Stimulated activated CD8-positive, alpha-beta memory T cell treated with anti-CD3 and anti-CD28 coated beads, Interleukin-7, amount 100 ng/mL, for 24 hours (primary cell): ENCODE data around the gene PHF5A.
"Not testable (repeated sequence)": the region's sequence is repeated elsewhere in the genome, so short reads cannot be mapped to it uniquely, and the experiment has no call there.

ENCODE experiments used
- DNase-seq: peaks from one replicate; pipeline ENCODE4 v3.0.0-alpha.2; 2020; ENCODE audit warnings: low read depth

PHF5A gene

GRCh38 chr22:41487037-41487935, 18.8 kb upstream of the PHF5A start:
- DNase-seq, result no peak

GRCh38 chr22:41485033-41485432, 16.5 kb upstream of the PHF5A start:
- DNase-seq, result no peak

- no peak for DNase-seq
Measured at GRCh38 chr22:41482319-41482935, 13.9 kb upstream of the PHF5A start.

- no peak for DNase-seq
Measured at GRCh38 chr22:41481925-41482318, 13.4 kb upstream of the PHF5A start.

DNA sequence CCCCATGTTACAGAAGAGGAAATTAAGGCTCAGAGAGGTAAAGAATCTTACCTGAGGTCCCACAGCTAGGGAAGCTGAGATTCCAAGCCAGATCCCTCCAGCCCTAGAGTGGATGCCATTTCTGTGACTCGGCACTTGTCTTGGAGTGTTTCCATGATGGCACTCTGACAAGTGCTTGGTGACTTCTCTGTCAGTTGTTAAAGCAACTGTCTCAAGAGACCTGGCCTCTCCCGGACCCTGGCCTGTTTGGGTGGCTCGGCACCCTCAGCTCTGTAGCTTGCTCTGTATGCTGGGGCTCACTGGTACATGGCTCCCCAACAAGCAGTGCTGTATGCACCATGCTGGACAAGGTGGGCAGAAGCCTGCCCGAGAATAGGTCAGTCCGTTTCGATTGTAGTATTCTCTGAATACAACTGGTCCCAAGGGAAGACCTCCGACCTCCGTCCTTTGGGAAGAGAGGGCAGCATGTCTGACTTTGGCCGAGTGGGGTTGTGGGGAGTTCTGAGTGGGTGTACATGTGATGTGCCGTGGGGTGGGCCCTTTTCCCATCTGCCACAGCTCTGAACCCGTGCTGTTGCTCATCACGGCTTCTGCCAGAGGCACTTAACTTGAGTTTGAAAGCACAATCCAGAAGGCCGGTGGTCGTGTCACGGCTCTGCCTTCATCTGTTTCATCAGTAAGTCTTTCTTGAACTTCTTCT, 12.8 kb upstream of the PHF5A start:
- no peak for DNase-seq

DNA sequence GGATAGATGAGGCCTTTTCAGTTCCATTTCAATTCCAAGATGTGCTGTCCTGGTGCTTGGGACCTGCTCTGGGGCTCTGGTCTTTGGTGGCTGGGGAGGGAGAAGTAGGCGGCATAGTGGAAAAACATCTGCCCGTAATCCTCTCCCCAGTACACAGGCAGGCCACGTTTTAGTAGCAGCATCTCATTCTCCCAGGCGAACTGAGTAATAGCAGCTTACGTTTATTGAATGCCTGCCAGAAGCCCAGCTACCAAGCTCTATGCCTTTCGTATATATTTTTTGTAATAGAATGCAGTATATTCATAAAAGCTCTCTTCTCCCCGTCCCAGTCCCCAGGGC, 11.9 kb upstream of the PHF5A start:
- DNase-seq, result no peak

DNA sequence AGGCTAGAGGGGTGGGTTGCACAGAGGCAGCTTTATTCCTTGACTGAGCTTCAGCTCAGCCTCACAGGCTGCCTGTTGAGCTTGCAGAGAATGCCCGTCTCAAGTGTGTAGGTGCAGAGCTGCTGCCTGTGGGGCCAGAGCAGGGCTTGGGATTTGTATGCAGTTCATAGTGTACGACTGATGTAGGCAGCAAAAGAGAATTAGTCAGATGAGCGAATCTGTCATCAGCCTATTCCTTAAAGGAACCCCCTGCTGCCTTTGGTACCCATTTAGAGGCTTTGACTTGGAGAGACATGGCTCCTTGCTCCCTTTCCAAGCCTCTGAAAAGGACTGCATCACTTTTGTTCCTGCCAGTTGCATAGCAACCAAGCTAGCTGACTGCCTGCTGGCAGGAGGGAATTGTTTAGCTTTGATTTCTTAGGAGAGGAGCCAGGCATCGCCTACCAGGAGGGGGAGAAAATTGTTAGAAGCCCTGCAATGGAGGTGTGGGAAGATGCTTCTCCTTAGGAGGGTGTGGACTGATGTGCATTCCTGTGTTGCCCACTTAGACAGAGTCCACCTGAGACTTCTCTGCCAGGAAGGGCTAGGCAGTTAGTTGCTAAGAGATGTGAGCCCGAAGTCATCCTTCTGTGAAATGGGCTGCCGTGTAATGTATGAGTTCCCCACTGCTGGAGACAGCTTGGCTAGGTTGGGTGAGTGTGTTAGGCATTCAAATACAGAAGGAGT, 11.3 kb upstream of the PHF5A start:
- DNase-seq, result no peak

- DNase-seq, result no peak
Measured at GRCh38 chr22:41478891-41479521, 10.5 kb upstream of the PHF5A start.

- DNase-seq, result no peak
Measured at GRCh38 chr22:41478473-41478872, 10.0 kb upstream of the PHF5A start.

GRCh38 chr22:41474872-41475451, 6.5 kb upstream of the PHF5A start:
- DNase-seq, result no peak

DNA sequence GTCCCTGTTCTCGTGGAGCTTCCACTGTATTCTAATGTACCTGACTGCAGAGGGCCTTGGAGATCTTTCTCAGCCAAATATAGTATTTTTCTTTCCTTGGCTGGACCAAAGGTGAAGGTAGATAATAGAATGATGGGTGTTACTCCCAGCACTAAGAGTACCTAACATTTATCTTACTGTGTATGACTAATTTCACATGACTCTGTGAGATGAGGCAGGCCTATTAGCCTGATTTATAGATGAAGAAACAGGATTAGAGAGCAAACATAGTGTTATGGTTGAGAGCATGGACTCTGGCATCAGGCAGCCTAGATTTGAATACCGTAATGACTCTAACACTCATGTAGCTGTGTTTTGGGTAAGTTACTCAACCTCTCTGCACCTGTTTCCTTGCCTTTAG, 3.1 kb upstream of the PHF5A start:
- no peak for DNase-seq

- DNase-seq, result no peak
Measured at GRCh38 chr22:41470886-41471285, 2.4 kb upstream of the PHF5A start.

DNA sequence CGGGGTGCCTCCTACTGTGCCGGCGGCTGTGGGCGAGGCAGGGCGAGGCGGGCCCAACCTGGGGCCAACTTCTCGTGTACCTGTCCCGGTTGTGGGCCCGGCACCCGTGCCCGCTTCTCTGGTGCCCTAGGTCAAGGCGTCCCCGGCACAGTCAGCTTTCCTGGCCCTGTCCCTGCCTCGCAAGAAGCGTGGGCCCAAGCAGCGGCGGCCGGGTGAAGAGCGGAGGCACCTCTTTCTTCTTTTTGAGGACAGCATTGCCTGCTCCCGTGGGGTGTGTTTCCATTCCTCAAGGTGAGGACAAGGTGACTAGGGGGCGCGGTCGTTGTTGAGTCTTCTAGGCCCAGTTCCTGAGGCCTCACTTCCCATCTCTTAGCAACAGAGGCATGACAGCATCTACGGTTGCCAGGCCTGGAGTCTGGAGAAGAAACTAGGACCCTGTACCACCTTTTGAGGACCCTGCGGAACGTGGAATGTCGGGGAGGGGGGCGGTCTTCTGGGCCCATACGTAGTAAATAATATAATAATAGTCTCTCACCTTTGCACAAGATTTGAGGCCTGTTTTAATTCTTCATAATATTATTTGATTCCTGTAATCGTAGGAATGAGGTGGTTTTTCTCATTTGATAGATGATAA, 843 bp upstream of the PHF5A start:
- DNase-seq, result no peak

DNA sequence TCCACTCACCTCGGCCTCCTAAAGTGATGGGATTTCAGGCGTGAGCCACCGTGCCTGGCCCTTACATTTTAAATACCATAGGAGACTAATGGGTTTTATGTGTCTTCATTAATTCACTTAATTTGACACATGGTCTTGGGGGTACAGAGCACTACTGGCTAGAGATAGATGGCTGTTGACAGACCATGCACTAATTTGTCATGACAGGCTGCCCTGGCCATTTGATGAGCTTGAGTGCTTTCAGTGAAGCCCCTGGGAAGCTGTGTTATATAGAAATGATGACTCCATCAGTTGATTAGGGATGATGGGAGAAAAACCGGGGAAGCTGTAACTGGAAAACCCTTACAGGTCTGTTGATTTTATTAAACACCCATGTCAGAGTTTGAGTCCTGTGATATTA, 6.6 kb downstream of the PHF5A start:
- DNase-seq, result no peak

- DNase-seq, result not testable (repeated sequence)
Measured at GRCh38 chr22:41460071-41460470, 8.4 kb downstream of the PHF5A start.

GRCh38 chr22:41459431-41459830, 9.1 kb downstream of the PHF5A start:
- no peak for DNase-seq

DNA sequence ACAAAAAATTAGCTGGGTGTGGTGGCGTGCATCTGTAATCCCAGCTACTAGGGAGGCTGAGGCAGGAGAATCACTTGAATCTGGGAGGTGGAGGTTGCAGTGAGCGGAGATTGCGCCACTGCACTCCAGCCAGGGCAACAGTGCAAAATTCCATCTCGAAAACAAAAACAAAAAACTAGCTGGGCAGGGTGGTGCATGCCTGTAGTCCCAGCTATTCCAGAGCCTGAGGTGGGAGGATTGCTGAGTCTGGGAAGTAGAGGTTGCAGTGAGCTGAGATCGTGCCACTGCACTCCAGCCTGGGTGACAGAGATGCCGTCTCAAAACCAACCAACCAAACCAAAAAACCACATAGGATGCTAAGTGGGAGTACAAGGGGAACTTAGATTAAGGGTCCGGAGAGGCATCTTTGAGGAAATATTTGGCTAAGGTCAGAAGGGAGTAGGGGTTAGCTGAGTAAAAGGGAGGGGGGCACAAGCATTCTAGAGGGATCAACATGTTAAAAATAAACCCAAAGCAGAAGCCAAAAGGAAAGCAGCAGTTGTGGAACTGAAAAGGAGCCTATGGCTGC, 10.2 kb downstream of the PHF5A start:
- DNase-seq, result no peak

- DNase-seq, result peak; percentile 75
Measured at GRCh38 chr22:41448189-41448808, 20.2 kb downstream of the PHF5A start.

GRCh38 chr22:41447435-41448188, 20.9 kb downstream of the PHF5A start:
- DNase-seq, result no peak
